Progenitor cell of endocrine pancreas (in vitro differentiated cells): ENCODE measurements around the gene CUL1. TPM values are rescaled to one million over a fixed set of nuclear protein-coding genes. Genes with fewer than 3 reads are reported as not detected.

Experiments used
- DNase-seq: peaks from one replicate; pipeline ENCODE4 v3.0.0; 2021; ENCODE audit warnings: low spot score; ENCODE audit not compliant: unreplicated experiment
- H3K27ac Mint-ChIP-seq: 2 replicates; pipeline ENCODE4 v1.8.0; 2021; ENCODE audit warnings: mild to moderate bottlenecking, moderate library complexity, mixed read lengths
- H3K27me3 Mint-ChIP-seq: 2 replicates; pipeline ENCODE4 v1.8.0; 2021; ENCODE audit warnings: mixed read lengths
- H3K36me3 Mint-ChIP-seq: 2 replicates; pipeline ENCODE4 v1.8.0; 2022; ENCODE audit warnings: mixed read lengths; ENCODE audit not compliant: insufficient read depth
- H3K4me1 Mint-ChIP-seq: 2 replicates; pipeline ENCODE4 v1.8.0; 2021; ENCODE audit warnings: low read depth, mixed read lengths
- H3K4me3 Mint-ChIP-seq: 2 replicates; pipeline ENCODE4 v1.8.0; 2021; ENCODE audit warnings: low read depth, mild to moderate bottlenecking, moderate library complexity, mixed read lengths
- H3K9me3 Mint-ChIP-seq: 2 replicates; pipeline ENCODE4 v1.8.0; 2021; ENCODE audit warnings: low read depth, mixed read lengths
- total RNA-seq: library from RNA; stranded (reverse); gene quantifications from 2 replicates; pipeline ENCODE4 v1.2.1, GENCODE V29; 2021
- TF ChIP-seq, protein P1 (sequence below): fragments of 200-600 bp; sonication (generic); IDR thresholded peaks from one replicate; pipeline ENCODE4 v1.5.0; 2021; ENCODE audit warnings: antibody characterized with exemption, mild to moderate bottlenecking; ENCODE audit not compliant: unreplicated experiment

Gene CUL1
- total RNA-seq, 1 donor from 2014 or later = 58.9 TPM

DNA sequence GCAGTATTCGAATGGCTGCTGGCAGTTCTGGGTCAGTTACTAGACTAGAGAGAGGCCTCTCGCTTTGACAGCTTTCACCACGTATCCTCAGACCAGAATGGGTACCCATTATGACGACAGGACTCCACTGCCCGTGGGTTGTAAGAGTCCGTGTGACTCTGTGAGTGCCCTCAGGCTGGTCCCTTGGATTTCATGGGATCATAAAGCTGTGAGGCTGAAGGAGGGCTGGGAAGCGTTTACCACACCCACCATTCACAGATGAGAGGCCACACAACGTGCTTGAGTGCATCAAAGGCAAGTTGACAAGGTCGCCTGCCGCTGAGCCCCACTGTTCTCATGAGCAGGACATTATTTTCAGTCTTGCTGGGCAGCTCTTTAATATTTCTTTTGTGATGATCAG lies 98.1 kb downstream of the CUL1 start:
- peaks cover 12% of the 10 kb centered on the region for H3K9me3 Mint-ChIP-seq
- peaks cover 78% of the 10 kb centered on the region for H3K36me3 Mint-ChIP-seq
- H3K4me1 Mint-ChIP-seq = no peaks in the 10 kb centered on the region
- no peak for DNase-seq
- H3K27ac Mint-ChIP-seq = peak overlapping the region; percentile 29
- H3K4me3 Mint-ChIP-seq = no peak overlapping the region
- H3K27me3 Mint-ChIP-seq = no peaks in the 10 kb centered on the region
- TF ChIP-seq, protein P1, sequence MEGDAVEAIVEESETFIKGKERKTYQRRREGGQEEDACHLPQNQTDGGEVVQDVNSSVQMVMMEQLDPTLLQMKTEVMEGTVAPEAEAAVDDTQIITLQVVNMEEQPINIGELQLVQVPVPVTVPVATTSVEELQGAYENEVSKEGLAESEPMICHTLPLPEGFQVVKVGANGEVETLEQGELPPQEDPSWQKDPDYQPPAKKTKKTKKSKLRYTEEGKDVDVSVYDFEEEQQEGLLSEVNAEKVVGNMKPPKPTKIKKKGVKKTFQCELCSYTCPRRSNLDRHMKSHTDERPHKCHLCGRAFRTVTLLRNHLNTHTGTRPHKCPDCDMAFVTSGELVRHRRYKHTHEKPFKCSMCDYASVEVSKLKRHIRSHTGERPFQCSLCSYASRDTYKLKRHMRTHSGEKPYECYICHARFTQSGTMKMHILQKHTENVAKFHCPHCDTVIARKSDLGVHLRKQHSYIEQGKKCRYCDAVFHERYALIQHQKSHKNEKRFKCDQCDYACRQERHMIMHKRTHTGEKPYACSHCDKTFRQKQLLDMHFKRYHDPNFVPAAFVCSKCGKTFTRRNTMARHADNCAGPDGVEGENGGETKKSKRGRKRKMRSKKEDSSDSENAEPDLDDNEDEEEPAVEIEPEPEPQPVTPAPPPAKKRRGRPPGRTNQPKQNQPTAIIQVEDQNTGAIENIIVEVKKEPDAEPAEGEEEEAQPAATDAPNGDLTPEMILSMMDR = no peak

DNA sequence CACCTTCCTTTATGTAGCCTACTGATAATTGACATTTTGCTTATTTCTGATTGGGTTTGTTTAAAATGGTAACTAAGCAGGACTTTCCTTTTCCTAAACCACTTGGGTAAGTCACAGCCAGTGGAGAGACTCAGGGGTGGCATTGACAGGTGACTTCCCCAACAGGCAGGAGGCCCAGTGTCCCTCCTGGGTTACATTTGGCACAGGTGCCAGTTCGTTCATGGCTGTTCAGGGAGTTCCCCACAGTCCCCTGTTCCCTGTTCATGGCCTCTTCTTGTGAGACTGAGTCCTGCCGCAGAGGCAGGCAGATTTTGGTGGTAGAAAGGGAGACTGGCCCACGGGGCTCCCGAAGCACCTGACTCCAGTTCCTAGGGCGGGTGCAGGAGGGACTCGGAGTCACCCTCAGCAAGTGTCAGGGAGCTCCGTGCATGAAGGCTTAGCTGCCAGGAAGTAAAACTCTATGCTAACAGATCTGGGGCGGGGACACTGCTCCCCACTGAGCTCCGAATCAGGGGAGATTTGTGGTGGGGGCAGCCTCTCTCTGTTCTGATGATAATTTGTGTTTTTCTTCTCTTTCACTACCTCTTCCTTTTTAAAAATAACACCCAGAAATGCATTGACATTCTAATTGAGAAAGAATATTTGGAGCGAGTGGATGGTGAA lies 101.3 kb downstream of the CUL1 start:
- TF ChIP-seq, protein P1 = no peak
- no peak for DNase-seq
- H3K36me3 Mint-ChIP-seq = peaks cover 61% of the 10 kb centered on the region
- no peak overlapping the region for H3K4me3 Mint-ChIP-seq
- H3K27me3 Mint-ChIP-seq = no peaks in the 10 kb centered on the region
- H3K9me3 Mint-ChIP-seq = peaks cover 8% of the 10 kb centered on the region
- peaks cover 3% of the 10 kb centered on the region for H3K4me1 Mint-ChIP-seq
- H3K27ac Mint-ChIP-seq = no peak overlapping the region

DNA sequence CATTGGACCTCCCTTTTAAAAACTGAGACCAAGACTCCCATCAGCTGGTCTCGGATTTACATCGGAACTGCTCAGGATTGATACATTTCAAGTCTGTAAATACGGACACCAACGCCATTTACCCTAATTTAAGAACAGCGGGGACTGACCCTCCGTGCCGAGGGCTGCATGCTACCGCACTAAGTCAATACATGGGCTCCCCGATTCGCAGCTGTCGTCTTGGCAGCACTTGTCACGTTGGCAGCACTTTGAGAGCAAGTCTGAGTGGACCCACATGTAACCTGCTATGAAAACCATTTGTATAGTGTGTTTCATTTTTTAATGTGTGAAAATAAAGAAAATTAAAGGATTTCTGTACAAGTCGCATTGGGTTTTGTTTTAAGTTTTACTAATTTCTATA lies 102.0 kb downstream of the CUL1 start:
- H3K27ac Mint-ChIP-seq = no peak overlapping the region
- H3K27me3 Mint-ChIP-seq = no peaks in the 10 kb centered on the region
- no peak for DNase-seq
- TF ChIP-seq, protein P1 = no peak
- no peak overlapping the region for H3K4me3 Mint-ChIP-seq
- H3K36me3 Mint-ChIP-seq = peaks cover 60% of the 10 kb centered on the region
- H3K9me3 Mint-ChIP-seq = peaks cover 8% of the 10 kb centered on the region
- H3K4me1 Mint-ChIP-seq = peaks cover 3% of the 10 kb centered on the region

DNA sequence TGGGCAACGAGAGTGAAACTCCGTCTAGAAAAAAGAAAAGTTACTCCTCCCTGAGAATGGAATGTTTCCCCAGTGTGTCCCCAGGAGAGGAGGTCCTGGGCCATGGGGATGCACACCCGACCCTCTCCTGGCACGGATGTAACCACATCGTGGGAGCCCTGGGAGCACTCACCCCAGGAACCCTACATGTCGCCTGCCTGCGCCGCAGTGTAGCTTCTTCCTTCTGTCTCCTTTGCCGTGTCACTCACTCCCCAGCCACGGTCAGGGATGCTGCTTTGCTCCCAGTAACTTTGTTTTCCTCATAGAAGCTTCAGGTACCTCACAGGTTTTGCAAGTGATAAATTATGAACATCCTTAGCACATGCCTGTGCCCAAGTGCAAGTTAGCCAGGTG lies 103.4 kb downstream of the CUL1 start:
- TF ChIP-seq, protein P1 = no peak
- Mint-ChIP-seq H3K36me3 (peaks cover 60% of the 10 kb centered on the region), H3K27ac (peak overlapping the region; percentile 57), H3K9me3 (peaks cover 8% of the 10 kb centered on the region), H3K27me3 (no peaks in the 10 kb centered on the region), H3K4me3 (no peak overlapping the region), H3K4me1 (peaks cover 3% of the 10 kb centered on the region)
- no peak for DNase-seq

DNA sequence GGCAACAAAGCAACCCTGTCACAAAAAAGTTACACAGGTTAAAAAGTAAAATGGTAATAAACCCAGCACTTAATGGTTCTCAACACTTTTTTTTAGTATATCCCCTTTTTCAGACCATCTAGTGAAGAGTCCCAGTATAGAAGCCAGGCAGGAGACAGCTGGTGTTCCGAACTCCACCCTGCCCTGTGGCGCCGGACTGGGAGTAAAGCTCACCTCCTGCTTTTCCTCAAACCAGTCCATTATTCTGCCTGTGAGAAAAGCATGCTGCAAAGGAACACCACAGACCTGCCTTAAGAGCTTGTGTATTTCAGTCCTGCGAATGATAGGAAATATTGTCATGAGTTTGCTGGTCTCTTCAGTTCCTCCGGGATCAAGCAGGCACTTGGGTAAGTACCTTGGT lies 104.4 kb downstream of the CUL1 start:
- H3K9me3 Mint-ChIP-seq = peaks cover 8% of the 10 kb centered on the region
- H3K27ac Mint-ChIP-seq = peak overlapping the region; percentile 66

More for the DNA sequence above, 104.4 kb downstream of the CUL1 start:
- H3K4me1 Mint-ChIP-seq = peaks cover 3% of the 10 kb centered on the region
- no peak for DNase-seq
- peaks cover 53% of the 10 kb centered on the region for H3K36me3 Mint-ChIP-seq
- no peaks in the 10 kb centered on the region for H3K27me3 Mint-ChIP-seq
- TF ChIP-seq, protein P1 = no peak
- no peak overlapping the region for H3K4me3 Mint-ChIP-seq
